Peyer's patch (tissue), 4 donors: ENCODE results near the gene CBS. TPM values are rescaled to one million over a fixed set of nuclear protein-coding genes. Genes with fewer than 3 reads are reported as not detected.
"Not testable (repeated sequence)": the region's sequence is repeated elsewhere in the genome, so short reads cannot be mapped to it uniquely, and the experiment has no call there.

Source experiments
- DNase-seq, 3 donors: peaks; one replicate each; pipeline ENCODE4 v3.0.0-alpha.2; 2017 to 2019
- H3K27ac ChIP-seq, 4 donors: fragments of 200-600 bp; sonication (generic); one replicate each; pipeline ENCODE4 v1.5.1; 2016 to 2019
- H3K27me3 ChIP-seq, 2 donors: fragments of 200-600 bp; sonication (generic); one replicate each; pipeline ENCODE4 v1.5.1; 2019
- H3K36me3 ChIP-seq, 3 donors: fragments of 200-600 bp; sonication (generic); one replicate each; pipeline ENCODE4 v1.5.1; 2016 to 2019
- H3K4me1 ChIP-seq, 4 donors: fragments of 200-600 bp; sonication (generic); one replicate each; pipeline ENCODE4 v1.5.1; 2016 to 2019
- H3K4me3 ChIP-seq, 4 donors: fragments of 200-600 bp; sonication (generic); 1 replicate in 3 of 4; 2 replicates in 1 of 4; pipeline ENCODE4 v1.5.1; 2016 to 2019; ENCODE audit warnings: mild to moderate bottlenecking in 1 of 4
- H3K9me3 ChIP-seq, 4 donors: fragments of 200-600 bp; sonication (generic); one replicate each; pipeline ENCODE4 v1.5.1; 2016 to 2019; ENCODE audit warnings: mild to moderate bottlenecking in 1 of 4
- total RNA-seq, 4 donors: library from RNA; depleted of rRNA; stranded (reverse); fragments of >200 nt; gene quantifications; one replicate each; pipeline ENCODE4 v1.1.0, GENCODE V29; 2016

CBS gene
- total RNA-seq, 4 donors from 2014 or later: 24.8 to 59.4 (median 27.1) TPM

GRCh38 chr21:43082587-43083300 is 7.1 kb upstream of the CBS start:
- not testable (repeated sequence) for DNase-seq, H3K27ac ChIP-seq, H3K4me1 ChIP-seq, H3K36me3 ChIP-seq, H3K4me3 ChIP-seq, H3K27me3 ChIP-seq, H3K9me3 ChIP-seq

GRCh38 chr21:43076643-43077042 is 1.0 kb upstream of the CBS start:
- not testable (repeated sequence) for H3K36me3 ChIP-seq, H3K27ac ChIP-seq, H3K4me3 ChIP-seq, H3K9me3 ChIP-seq, H3K4me1 ChIP-seq, DNase-seq, H3K27me3 ChIP-seq

GRCh38 chr21:43076023-43076637 is 495 bp upstream of the CBS start:
- H3K36me3 ChIP-seq, H3K9me3 ChIP-seq, H3K4me3 ChIP-seq, H3K4me1 ChIP-seq, DNase-seq, H3K27ac ChIP-seq, H3K27me3 ChIP-seq: not testable (repeated sequence)

GRCh38 chr21:43074401-43075169 is 1.1 kb downstream of the CBS start:
- H3K36me3 ChIP-seq, H3K4me3 ChIP-seq, H3K27ac ChIP-seq, DNase-seq, H3K9me3 ChIP-seq, H3K27me3 ChIP-seq, H3K4me1 ChIP-seq: not testable (repeated sequence)

GRCh38 chr21:43072742-43073141 is 2.9 kb downstream of the CBS start:
- H3K4me1 ChIP-seq, H3K27ac ChIP-seq, H3K4me3 ChIP-seq, H3K27me3 ChIP-seq, H3K9me3 ChIP-seq, H3K36me3 ChIP-seq, DNase-seq: not testable (repeated sequence)

- H3K27me3 ChIP-seq, H3K36me3 ChIP-seq, H3K4me3 ChIP-seq, H3K4me1 ChIP-seq, H3K27ac ChIP-seq, DNase-seq, H3K9me3 ChIP-seq: not testable (repeated sequence)
Observed at GRCh38 chr21:43069682-43070081, 6.0 kb downstream of the CBS start.

- not testable (repeated sequence) for H3K27me3 ChIP-seq, DNase-seq, H3K9me3 ChIP-seq, H3K36me3 ChIP-seq, H3K27ac ChIP-seq, H3K4me1 ChIP-seq, H3K4me3 ChIP-seq
Observed at GRCh38 chr21:43068065-43068464, 7.6 kb downstream of the CBS start.

GRCh38 chr21:43066690-43067089 is 8.9 kb downstream of the CBS start:
- H3K27me3 ChIP-seq, H3K27ac ChIP-seq, H3K4me3 ChIP-seq, H3K36me3 ChIP-seq, DNase-seq, H3K4me1 ChIP-seq, H3K9me3 ChIP-seq: not testable (repeated sequence)

- not testable (repeated sequence) for DNase-seq, H3K27ac ChIP-seq, H3K27me3 ChIP-seq, H3K4me3 ChIP-seq, H3K36me3 ChIP-seq, H3K4me1 ChIP-seq, H3K9me3 ChIP-seq
Observed at GRCh38 chr21:43065991-43066390, 9.6 kb downstream of the CBS start.

- H3K4me1 ChIP-seq, H3K9me3 ChIP-seq, H3K4me3 ChIP-seq, H3K27ac ChIP-seq, H3K36me3 ChIP-seq, H3K27me3 ChIP-seq, DNase-seq: not testable (repeated sequence)
Observed at GRCh38 chr21:43064265-43064917, 11.2 kb downstream of the CBS start.

- H3K27me3 ChIP-seq, H3K4me1 ChIP-seq, H3K4me3 ChIP-seq, H3K9me3 ChIP-seq, H3K36me3 ChIP-seq, DNase-seq, H3K27ac ChIP-seq: not testable (repeated sequence)
Observed at GRCh38 chr21:43062955-43063664, 12.5 kb downstream of the CBS start.

- H3K36me3 ChIP-seq, DNase-seq, H3K4me3 ChIP-seq, H3K9me3 ChIP-seq, H3K4me1 ChIP-seq, H3K27ac ChIP-seq, H3K27me3 ChIP-seq: not testable (repeated sequence)
Observed at GRCh38 chr21:43053112-43053511, 22.5 kb downstream of the CBS start.

- not testable (repeated sequence) for H3K4me3 ChIP-seq, H3K27me3 ChIP-seq, DNase-seq, H3K36me3 ChIP-seq, H3K4me1 ChIP-seq, H3K9me3 ChIP-seq, H3K27ac ChIP-seq
Observed at GRCh38 chr21:43045876-43046821, 29.5 kb downstream of the CBS start.
